GM19452 (cell line): Measurements from ENCODE around the gene ZBTB24.

Experiments
- ATAC-seq: cut with Tn5 transposase; IDR thresholded peaks from one replicate; pipeline ENCODE4 v1.9.1; 2021; ENCODE audit not compliant: unreplicated experiment

ZBTB24 gene

GRCh38 chr6:109434456-109434855 lies 48.6 kb downstream of the ZBTB24 start:
- no peak for ATAC-seq

DNA sequence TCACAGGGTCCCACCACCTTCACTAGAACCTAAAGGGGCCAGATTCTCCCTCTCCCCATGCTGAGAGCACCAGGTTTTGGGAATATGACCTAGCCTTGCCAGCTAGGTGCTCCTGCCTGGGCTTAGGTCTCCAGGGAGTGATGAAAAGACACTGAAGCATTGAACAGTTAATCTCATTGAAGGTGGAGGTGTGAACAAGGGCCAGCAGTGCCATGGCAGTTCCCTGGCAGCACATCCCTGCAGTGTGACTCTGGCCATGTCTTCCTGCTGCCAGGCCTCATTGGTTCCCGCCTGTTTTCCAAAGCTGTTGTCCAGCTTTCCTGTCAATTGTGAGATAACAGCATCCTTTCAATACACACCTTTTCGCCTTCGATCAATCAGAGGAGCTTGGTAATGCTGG lies 53.5 kb downstream of the ZBTB24 start:
- ATAC-seq: no peak

GRCh38 chr6:109428889-109429477 lies 54.0 kb downstream of the ZBTB24 start:
- no peak for ATAC-seq

DNA sequence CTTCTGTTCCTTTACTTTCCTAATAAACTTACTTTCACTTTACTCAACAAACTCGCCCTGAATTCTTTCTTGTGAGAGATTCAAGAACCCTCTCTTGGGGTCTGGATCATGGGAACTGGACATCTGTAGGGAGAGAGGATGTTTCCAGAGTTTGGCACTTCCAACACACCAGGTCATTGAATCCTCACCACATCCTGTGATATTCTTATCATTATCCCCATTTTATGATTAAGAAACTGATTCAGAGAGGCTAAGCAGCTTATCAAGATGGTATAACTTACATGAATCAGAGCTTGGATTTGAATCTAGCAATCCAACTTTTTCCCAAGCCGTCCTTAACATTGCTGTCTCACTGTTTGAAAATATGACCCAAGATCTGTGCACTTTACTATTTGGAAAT lies 58.1 kb downstream of the ZBTB24 start:
- ATAC-seq: no peak

GRCh38 chr6:109421184-109421583 lies 61.8 kb downstream of the ZBTB24 start:
- ATAC-seq: no peak

DNA sequence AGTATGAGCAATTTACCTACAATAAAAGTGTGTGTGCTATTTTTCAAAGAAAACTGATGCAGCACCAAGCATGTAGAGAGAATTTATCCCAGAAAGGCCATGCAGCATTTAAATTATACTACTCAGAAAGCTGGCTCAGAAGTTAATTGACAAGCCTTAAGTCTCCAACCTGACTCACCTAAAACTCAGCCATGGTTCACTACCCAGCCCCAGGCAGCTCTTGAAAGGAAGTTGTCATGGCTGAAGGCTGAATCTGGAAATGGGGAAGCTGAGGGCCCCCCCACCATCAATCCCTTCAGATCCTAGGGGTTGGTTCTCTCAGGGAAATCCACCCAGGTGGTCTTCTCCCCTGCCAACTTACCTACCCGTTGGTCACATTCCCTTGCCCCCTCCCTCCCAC lies 62.3 kb downstream of the ZBTB24 start:
- no peak for ATAC-seq

GRCh38 chr6:109417646-109418045 lies 65.4 kb downstream of the ZBTB24 start:
- no peak for ATAC-seq
